GM23338 (cell line): Measurements from ENCODE around the gene SHANK2. TPM values are rescaled to one million over a fixed set of nuclear protein-coding genes. Genes with fewer than 3 reads are reported as not detected.

ENCODE experiments used
- ATAC-seq: fragments of 200-7000 bp; cut with Tn5 transposase; 3 replicates; pipeline ENCODE4 v1.9.1; 2020
- DNase-seq: peaks from one replicate; pipeline ENCODE4 v3.0.0-alpha.2; 2015; ENCODE audit warnings: low spot score
- H2AFZ ChIP-seq: fragments of 200-600 bp; sonication (generic); 2 replicates; pipeline ENCODE4 v1.8.0; 2016; ENCODE audit warnings: antibody characterized with exemption, mild to moderate bottlenecking, moderate library complexity
- H3F3A ChIP-seq: fragments of 200-600 bp; sonication (generic); replicated peaks from 2 replicates; pipeline ENCODE4 v1.8.0; 2017; ENCODE audit warnings: antibody characterized with exemption, mixed run types, low read depth
- H3K27ac ChIP-seq: fragments of 200-600 bp; sonication (generic); 2 replicates; pipeline ENCODE4 v1.6.1; 2016; ENCODE audit warnings: low read depth
- H3K27me3 ChIP-seq: fragments of 200-600 bp; sonication (generic); 2 replicates; pipeline ENCODE4 v1.8.0; 2016; ENCODE audit warnings: mild to moderate bottlenecking, mixed run types, moderate library complexity; ENCODE audit not compliant: insufficient read depth
- H3K36me3 ChIP-seq: fragments of 200-600 bp; sonication (generic); 2 replicates; pipeline ENCODE4 v1.8.0; 2016; ENCODE audit warnings: mild to moderate bottlenecking; ENCODE audit not compliant: insufficient read depth
- H3K4me1 ChIP-seq: fragments of 200-600 bp; sonication (generic); 2 replicates; pipeline ENCODE4 v1.8.0; 2016; ENCODE audit warnings: mild to moderate bottlenecking, moderate library complexity; ENCODE audit not compliant: insufficient read depth
- H3K4me2 ChIP-seq: fragments of 200-600 bp; sonication (generic); 2 replicates; pipeline ENCODE4 v1.7.1; 2017; ENCODE audit warnings: mixed run types
- H3K4me3 ChIP-seq: fragments of 200-600 bp; sonication (generic); 2 replicates; pipeline ENCODE4 v1.6.1; 2016; ENCODE audit warnings: mixed run types
- H3K79me2 ChIP-seq: fragments of 200-600 bp; sonication (generic); replicated peaks from 2 replicates; pipeline ENCODE4 v1.8.0; 2017; ENCODE audit warnings: mild to moderate bottlenecking; ENCODE audit not compliant: insufficient read depth
- H3K9me2 ChIP-seq: fragments of 200-600 bp; sonication (generic); 2 replicates; pipeline ENCODE4 v1.8.0; 2017; ENCODE audit not compliant: insufficient read depth
- H4K20me1 ChIP-seq: fragments of 200-600 bp; sonication (generic); replicated peaks from 2 replicates; pipeline ENCODE4 v1.8.0; 2017; ENCODE audit warnings: mild to moderate bottlenecking; ENCODE audit not compliant: insufficient read depth
- H3K27ac Mint-ChIP-seq: 2 replicates; pipeline ENCODE4 v1.8.0; 2020; ENCODE audit warnings: inconsistent platforms, mild to moderate bottlenecking, moderate library complexity, mixed read lengths
- H3K27me3 Mint-ChIP-seq: 3 replicates; pipeline ENCODE4 v1.8.0; 2022; ENCODE audit warnings: low read depth, mild to moderate bottlenecking, moderate library complexity, mixed read lengths, inconsistent platforms; ENCODE audit not compliant: insufficient read depth, poor library complexity
- H3K36me3 Mint-ChIP-seq: 3 replicates; pipeline ENCODE4 v1.8.0; 2021; ENCODE audit warnings: low read depth, mild to moderate bottlenecking, inconsistent platforms, moderate library complexity, mixed read lengths
- H3K4me1 Mint-ChIP-seq: 3 replicates; pipeline ENCODE4 v1.8.0; 2020; ENCODE audit warnings: mild to moderate bottlenecking, inconsistent platforms, mixed read lengths
- H3K4me3 Mint-ChIP-seq: 3 replicates; pipeline ENCODE4 v1.8.0; 2021; ENCODE audit warnings: moderate library complexity, mild to moderate bottlenecking, inconsistent platforms, mixed read lengths
- H3K9me3 Mint-ChIP-seq: 3 replicates; pipeline ENCODE4 v1.8.0; 2020; ENCODE audit warnings: moderate library complexity, mild to moderate bottlenecking, inconsistent platforms, mixed read lengths
- EZH2 ChIP-seq: fragments of 200-600 bp; sonication (generic); IDR thresholded peaks from one replicate; pipeline ENCODE4 v1.8.0; 2017; ENCODE audit warnings: antibody characterized with exemption, mild to moderate bottlenecking, low read depth; ENCODE audit not compliant: unreplicated experiment
- JUNB ChIP-seq: IDR thresholded peaks from one replicate; pipeline ENCODE4 v1.6.1; 2016; ENCODE audit warnings: antibody characterized with exemption; ENCODE audit not compliant: unreplicated experiment
- POLR2AphosphoS5 ChIP-seq: IDR thresholded peaks from 2 replicates; pipeline ENCODE4 v1.6.1; 2016; ENCODE audit warnings: antibody characterized with exemption, low read depth
- ZNF114 ChIP-seq: fragments of 250-450 bp; sonication (Bioruptor Pico); IDR thresholded peaks from 2 replicates; pipeline ENCODE4 v1.5.0; 2020; ENCODE audit warnings: mild to moderate bottlenecking, moderate library complexity
- ZNF331 ChIP-seq: fragments of 250-450 bp; sonication (Bioruptor Pico); IDR thresholded peaks from 2 replicates; pipeline ENCODE4 v1.5.0; 2020; ENCODE audit warnings: low read depth, mild to moderate bottlenecking, moderate library complexity
- polyA plus RNA-seq: library from polyadenylated mRNA; unstranded; fragments of >200 nt; fragmentation: Nextera tagmentation; extraction: Ambion mirVana; gene quantifications from 2 replicates; pipeline ENCODE4 v1.2.1, GENCODE V29; 2016
- total RNA-seq: library from RNA; depleted of rRNA; stranded (reverse); fragments of >200 nt; shearing (Covaris generic); gene quantifications from 2 replicates; pipeline ENCODE4 v1.2.3, GENCODE V29; 2014
- TF ChIP-seq, protein P1 (sequence below): fragments of 250-450 bp; sonication (Bioruptor Pico); IDR thresholded peaks from 2 replicates; pipeline ENCODE4 v1.5.0; 2020; ENCODE audit warnings: mild to moderate bottlenecking, moderate library complexity
- TF ChIP-seq, protein P2 (sequence below): IDR thresholded peaks from one replicate; pipeline ENCODE4 v1.6.1; 2018; ENCODE audit warnings: antibody characterized with exemption; ENCODE audit not compliant: unreplicated experiment

The SHANK2 gene
- total and polyA plus RNA-seq, 2 experiments from 2014 or later, result 22.0 to 81.4 TPM

DNA sequence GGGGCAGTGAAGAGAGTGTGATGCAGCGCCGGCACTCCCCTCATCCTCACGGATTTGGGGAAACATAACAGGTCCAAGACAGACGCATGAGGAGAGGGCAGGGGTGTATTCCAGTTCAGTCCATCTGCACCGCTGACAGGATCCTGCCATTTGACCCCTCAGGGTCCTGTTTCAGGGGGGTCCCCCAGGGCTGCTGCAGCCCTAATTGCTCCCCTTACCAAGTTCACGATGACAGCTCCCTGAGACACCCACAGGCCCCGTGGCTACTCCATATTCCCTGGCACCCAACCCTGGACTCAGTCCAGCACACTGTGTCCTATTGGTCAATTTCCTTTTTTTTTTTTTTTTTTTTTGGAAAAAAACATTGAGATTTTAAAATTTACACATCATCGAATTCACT lies 41.5 kb downstream of the SHANK2 start (continued):
- TF ChIP-seq, protein P1, sequence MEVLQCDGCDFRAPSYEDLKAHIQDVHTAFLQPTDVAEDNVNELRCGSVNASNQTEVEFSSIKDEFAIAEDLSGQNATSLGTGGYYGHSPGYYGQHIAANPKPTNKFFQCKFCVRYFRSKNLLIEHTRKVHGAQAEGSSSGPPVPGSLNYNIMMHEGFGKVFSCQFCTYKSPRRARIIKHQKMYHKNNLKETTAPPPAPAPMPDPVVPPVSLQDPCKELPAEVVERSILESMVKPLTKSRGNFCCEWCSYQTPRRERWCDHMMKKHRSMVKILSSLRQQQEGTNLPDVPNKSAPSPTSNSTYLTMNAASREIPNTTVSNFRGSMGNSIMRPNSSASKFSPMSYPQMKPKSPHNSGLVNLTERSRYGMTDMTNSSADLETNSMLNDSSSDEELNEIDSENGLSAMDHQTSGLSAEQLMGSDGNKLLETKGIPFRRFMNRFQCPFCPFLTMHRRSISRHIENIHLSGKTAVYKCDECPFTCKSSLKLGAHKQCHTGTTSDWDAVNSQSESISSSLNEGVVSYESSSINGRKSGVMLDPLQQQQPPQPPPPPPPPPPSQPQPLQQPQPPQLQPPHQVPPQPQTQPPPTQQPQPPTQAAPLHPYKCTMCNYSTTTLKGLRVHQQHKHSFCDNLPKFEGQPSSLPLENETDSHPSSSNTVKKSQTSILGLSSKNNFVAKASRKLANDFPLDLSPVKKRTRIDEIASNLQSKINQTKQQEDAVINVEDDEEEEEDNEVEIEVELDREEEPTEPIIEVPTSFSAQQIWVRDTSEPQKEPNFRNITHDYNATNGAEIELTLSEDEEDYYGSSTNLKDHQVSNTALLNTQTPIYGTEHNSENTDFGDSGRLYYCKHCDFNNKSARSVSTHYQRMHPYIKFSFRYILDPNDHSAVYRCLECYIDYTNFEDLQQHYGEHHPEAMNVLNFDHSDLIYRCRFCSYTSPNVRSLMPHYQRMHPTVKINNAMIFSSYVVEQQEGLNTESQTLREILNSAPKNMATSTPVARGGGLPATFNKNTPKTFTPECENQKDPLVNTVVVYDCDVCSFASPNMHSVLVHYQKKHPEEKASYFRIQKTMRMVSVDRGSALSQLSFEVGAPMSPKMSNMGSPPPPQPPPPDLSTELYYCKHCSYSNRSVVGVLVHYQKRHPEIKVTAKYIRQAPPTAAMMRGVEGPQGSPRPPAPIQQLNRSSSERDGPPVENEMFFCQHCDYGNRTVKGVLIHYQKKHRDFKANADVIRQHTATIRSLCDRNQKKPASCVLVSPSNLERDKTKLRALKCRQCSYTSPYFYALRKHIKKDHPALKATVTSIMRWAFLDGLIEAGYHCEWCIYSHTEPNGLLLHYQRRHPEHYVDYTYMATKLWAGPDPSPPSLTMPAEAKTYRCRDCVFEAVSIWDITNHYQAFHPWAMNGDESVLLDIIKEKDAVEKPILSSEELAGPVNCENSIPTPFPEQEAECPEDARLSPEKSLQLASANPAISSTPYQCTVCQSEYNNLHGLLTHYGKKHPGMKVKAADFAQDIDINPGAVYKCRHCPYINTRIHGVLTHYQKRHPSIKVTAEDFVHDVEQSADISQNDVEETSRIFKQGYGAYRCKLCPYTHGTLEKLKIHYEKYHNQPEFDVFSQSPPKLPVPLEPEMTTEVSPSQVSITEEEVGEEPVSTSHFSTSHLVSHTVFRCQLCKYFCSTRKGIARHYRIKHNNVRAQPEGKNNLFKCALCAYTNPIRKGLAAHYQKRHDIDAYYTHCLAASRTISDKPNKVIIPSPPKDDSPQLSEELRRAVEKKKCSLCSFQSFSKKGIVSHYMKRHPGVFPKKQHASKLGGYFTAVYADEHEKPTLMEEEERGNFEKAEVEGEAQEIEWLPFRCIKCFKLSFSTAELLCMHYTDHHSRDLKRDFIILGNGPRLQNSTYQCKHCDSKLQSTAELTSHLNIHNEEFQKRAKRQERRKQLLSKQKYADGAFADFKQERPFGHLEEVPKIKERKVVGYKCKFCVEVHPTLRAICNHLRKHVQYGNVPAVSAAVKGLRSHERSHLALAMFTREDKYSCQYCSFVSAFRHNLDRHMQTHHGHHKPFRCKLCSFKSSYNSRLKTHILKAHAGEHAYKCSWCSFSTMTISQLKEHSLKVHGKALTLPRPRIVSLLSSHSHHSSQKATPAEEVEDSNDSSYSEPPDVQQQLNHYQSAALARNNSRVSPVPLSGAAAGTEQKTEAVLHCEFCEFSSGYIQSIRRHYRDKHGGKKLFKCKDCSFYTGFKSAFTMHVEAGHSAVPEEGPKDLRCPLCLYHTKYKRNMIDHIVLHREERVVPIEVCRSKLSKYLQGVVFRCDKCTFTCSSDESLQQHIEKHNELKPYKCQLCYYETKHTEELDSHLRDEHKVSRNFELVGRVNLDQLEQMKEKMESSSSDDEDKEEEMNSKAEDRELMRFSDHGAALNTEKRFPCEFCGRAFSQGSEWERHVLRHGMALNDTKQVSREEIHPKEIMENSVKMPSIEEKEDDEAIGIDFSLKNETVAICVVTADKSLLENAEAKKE (CRISPR knock-in tag), result no peak
- TF ChIP-seq POLR2AphosphoS5, result no peak
- no peak for TF ChIP-seq EZH2
- TF ChIP-seq, protein P2, sequence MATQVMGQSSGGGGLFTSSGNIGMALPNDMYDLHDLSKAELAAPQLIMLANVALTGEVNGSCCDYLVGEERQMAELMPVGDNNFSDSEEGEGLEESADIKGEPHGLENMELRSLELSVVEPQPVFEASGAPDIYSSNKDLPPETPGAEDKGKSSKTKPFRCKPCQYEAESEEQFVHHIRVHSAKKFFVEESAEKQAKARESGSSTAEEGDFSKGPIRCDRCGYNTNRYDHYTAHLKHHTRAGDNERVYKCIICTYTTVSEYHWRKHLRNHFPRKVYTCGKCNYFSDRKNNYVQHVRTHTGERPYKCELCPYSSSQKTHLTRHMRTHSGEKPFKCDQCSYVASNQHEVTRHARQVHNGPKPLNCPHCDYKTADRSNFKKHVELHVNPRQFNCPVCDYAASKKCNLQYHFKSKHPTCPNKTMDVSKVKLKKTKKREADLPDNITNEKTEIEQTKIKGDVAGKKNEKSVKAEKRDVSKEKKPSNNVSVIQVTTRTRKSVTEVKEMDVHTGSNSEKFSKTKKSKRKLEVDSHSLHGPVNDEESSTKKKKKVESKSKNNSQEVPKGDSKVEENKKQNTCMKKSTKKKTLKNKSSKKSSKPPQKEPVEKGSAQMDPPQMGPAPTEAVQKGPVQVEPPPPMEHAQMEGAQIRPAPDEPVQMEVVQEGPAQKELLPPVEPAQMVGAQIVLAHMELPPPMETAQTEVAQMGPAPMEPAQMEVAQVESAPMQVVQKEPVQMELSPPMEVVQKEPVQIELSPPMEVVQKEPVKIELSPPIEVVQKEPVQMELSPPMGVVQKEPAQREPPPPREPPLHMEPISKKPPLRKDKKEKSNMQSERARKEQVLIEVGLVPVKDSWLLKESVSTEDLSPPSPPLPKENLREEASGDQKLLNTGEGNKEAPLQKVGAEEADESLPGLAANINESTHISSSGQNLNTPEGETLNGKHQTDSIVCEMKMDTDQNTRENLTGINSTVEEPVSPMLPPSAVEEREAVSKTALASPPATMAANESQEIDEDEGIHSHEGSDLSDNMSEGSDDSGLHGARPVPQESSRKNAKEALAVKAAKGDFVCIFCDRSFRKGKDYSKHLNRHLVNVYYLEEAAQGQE, result no peak
- TF ChIP-seq JUNB, result no peak
- no peak for TF ChIP-seq ZNF114
- no peak for TF ChIP-seq ZNF331

DNA sequence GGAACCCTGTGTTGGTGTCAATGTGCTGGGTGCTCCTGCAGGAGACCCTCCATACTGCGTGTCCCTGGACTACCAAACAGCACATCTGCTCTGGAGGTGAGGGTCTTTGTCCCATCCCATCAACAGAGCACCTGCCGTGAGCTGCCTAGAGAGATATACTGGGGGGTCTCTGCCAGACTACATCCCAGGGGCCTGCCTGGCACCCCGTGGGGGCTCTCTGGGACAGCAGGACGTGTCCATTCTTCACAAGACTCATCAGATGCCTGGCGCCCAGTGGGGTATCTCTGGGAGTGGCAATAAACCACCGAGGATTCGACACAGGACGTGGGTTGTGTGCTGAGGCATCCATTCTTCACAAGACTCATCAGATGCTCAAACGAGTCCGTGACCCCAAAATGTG lies 42.7 kb downstream of the SHANK2 start:
- Mint-ChIP-seq H3K4me1 (peaks cover 48% of the 10 kb centered on the region), H3K9me3 (0 out of 3 replicates have a peak, but pooled peaks cover 3% of the 10 kb centered on the region), H3K27me3 (peaks cover 9% of the 10 kb centered on the region), H3K4me3 (no peak overlapping the region), H3K36me3 (peaks cover 27% of the 10 kb centered on the region), H3K27ac (no peak overlapping the region)
- Histone ChIP-seq H3K36me3 (no peaks in the 10 kb centered on the region), H3K4me1 (peaks cover 24% of the 10 kb centered on the region), H3K4me2 (no peak overlapping the region), H3K79me2 (peaks cover 89% of the 10 kb centered on the region), H3K27ac (no peak overlapping the region), H3K9me2 (no peaks in the 10 kb centered on the region), H4K20me1 (peaks cover 34% of the 10 kb centered on the region), H3F3A (no peaks in the 10 kb centered on the region), H3K4me3 (no peak overlapping the region), H3K27me3 (no peaks in the 10 kb centered on the region), H2AFZ (no peak overlapping the region)
- ATAC-seq (no peak), DNase-seq (no peak)
- TF ChIP-seq, protein P2, result no peak
